Thyroid gland (tissue), 4 donors: ENCODE results near the gene KLK5. TPM values are rescaled to one million over a fixed set of nuclear protein-coding genes. Genes with fewer than 3 reads are reported as not detected.
A peak's percentile ranks its signal among the peaks of the same experiment; 100 is the strongest.

Source experiments
- DNase-seq, 2 donors: peaks; one replicate each; pipeline ENCODE4 v3.0.0-alpha.2; 2019
- H3K27ac ChIP-seq, 3 donors: fragments of 200-600 bp; sonication (generic); 1 replicate in 2 of 3; 2 replicates in 1 of 3; pipeline ENCODE4 v1.5.1; 2016 to 2019; ENCODE audit warnings: mild to moderate bottlenecking in 1 of 3, moderate library complexity in 1 of 3
- H3K27me3 ChIP-seq: fragments of 200-600 bp; sonication (generic); one replicate; pipeline ENCODE4 v1.5.1; 2019
- H3K36me3 ChIP-seq, 2 donors: fragments of 200-600 bp; sonication (generic); one replicate each; pipeline ENCODE4 v1.5.1; 2016 to 2019
- H3K4me1 ChIP-seq, 2 donors: fragments of 200-600 bp; sonication (generic); one replicate each; pipeline ENCODE4 v1.5.1; 2017 to 2019
- H3K4me3 ChIP-seq, 3 donors: fragments of 200-600 bp; sonication (generic); replicated peaks in 1 of 3; 1 replicate in 2 of 3; 2 replicates in 1 of 3; pipeline ENCODE4 v1.5.1; 2016; ENCODE audit warnings: mild to moderate bottlenecking in 1 of 3
- H3K9me3 ChIP-seq: fragments of 200-600 bp; sonication (generic); one replicate; pipeline ENCODE4 v1.5.1; 2017
- CTCF ChIP-seq, 6 experiments: fragments of 200-600 bp in 3 of 6; fragments of 450-650 bp in 3 of 6; sonication (generic) in 3 of 6; IDR thresholded peaks; one replicate each; pipeline ENCODE4 v1.5.1; 2016 to 2019; ENCODE audit warnings: antibody characterized with exemption in 6 of 6, mild to moderate bottlenecking in 2 of 6, inconsistent platforms in 1 of 6, moderate library complexity in 1 of 6
- POLR2A ChIP-seq, 2 donors: fragments of 450-650 bp; IDR thresholded peaks; one replicate each; pipeline ENCODE4 v1.6.1; 2017; ENCODE audit warnings: antibody characterized with exemption in 2 of 2, mild to moderate bottlenecking in 2 of 2, moderate library complexity in 1 of 2
- WGBS, 2 donors: methylation state at CpG; one replicate each; pipeline ENCODE4 v1.1.5; 2017; 5-methylcytosine and 5-hydroxymethylcytosine counted together
- intact Hi-C: fragments of 100-400 bp; cut with DNase I; formaldehyde crosslinking; loops from one replicate; pipeline ENCODE4 v1.15.1; 2023
- total RNA-seq, 4 donors: library from RNA; depleted of rRNA; stranded (reverse); fragments of >200 nt; gene quantifications; one replicate each; pipeline ENCODE4 v1.2.3, GENCODE V29; 2016

Gene KLK5
- total RNA-seq, 4 donors from 2014 or later: 0.44 TPM; not detected in 3

- TF ChIP-seq CTCF (IDR thresholded peaks at IDR 0.05): no peak
- Histone ChIP-seq H3K4me1 (peaks cover 3 to 15% of the 10 kb centered on the region in 2 donors), H3K27me3 (no peaks in the 10 kb centered on the region), H3K36me3 (no peaks in the 10 kb centered on the region), H3K4me3 (no peak overlapping the region), H3K9me3 (no peaks in the 10 kb centered on the region), H3K27ac (no peak overlapping the region)
- DNase-seq: no peak
- intact Hi-C loops: loop anchor here (5.0 kb wide), 1 partner anchor 127 kb away; no protein-coding TSS in a partner anchor
- WGBS, 2 donors: 57 to 60% methylated on average over 6 of the region's 6 CpGs
These were observed 28.3 kb downstream of the KLK5 start for GRCh38 chr19:50924586-50924985.

GRCh38 chr19:50922317-50922853 lies 30.5 kb downstream of the KLK5 start:
- H3K4me1 ChIP-seq: peaks cover 3 to 15% of the 10 kb centered on the region in 2 donors
- H3K27ac ChIP-seq: no peak overlapping the region
- DNase-seq: peak; percentile 79 to 86
- H3K36me3 ChIP-seq: no peaks in the 10 kb centered on the region
- 33 to 40% methylated on average over 14 to 21 of the region's 21 CpGs for WGBS, 2 donors
- intact Hi-C loops: loop anchor here (5.0 kb wide), 1 partner anchor 125 kb away; no protein-coding TSS in a partner anchor
- no peaks in the 10 kb centered on the region for H3K9me3 ChIP-seq
- TF ChIP-seq POLR2A (IDR thresholded peaks at IDR 0.05) (no peak), CTCF (IDR thresholded peaks at IDR 0.05) (peak; percentile 52 to 94 (median 89))
- no peaks in the 10 kb centered on the region for H3K27me3 ChIP-seq
- no peak overlapping the region for H3K4me3 ChIP-seq

GRCh38 chr19:50921426-50922316 lies 31.2 kb downstream of the KLK5 start:
- intact Hi-C loops: loop anchor here (5.0 kb wide), 1 partner anchor 124 kb away; no protein-coding TSS in a partner anchor
- 10 to 24% methylated on average over 11 to 12 of the region's 12 CpGs for WGBS, 2 donors
- Histone ChIP-seq H3K36me3 (no peaks in the 10 kb centered on the region), H3K27me3 (no peaks in the 10 kb centered on the region), H3K4me3 (no peak overlapping the region), H3K4me1 (peaks cover 3 to 15% of the 10 kb centered on the region in 2 donors), H3K27ac (no peak overlapping the region), H3K9me3 (no peaks in the 10 kb centered on the region)
- no peak for TF ChIP-seq POLR2A (IDR thresholded peaks at IDR 0.05)
- no peak for TF ChIP-seq CTCF (IDR thresholded peaks at IDR 0.05)
- DNase-seq: no peak

GRCh38 chr19:50916069-50916468 lies 36.8 kb downstream of the KLK5 start:
- no peaks in the 10 kb centered on the region for H3K27me3 ChIP-seq
- WGBS, 2 donors: 74 to 88% methylated on average over 1 to 2 of the region's 2 CpGs

More at GRCh38 chr19:50916069-50916468, 36.8 kb downstream of the KLK5 start:
- TF ChIP-seq POLR2A (IDR thresholded peaks at IDR 0.05): no peak
- TF ChIP-seq CTCF (IDR thresholded peaks at IDR 0.05): no peak
- intact Hi-C loops: no loop called here
- no peaks in the 10 kb centered on the region for H3K36me3 ChIP-seq
- no peak overlapping the region for H3K27ac ChIP-seq
- no peak for DNase-seq
- H3K4me3 ChIP-seq: no peak overlapping the region
- H3K9me3 ChIP-seq: no peaks in the 10 kb centered on the region
- peaks cover 0 to 10% of the 10 kb centered on the region in 2 donors for H3K4me1 ChIP-seq
